GM12892 (cell line): ENCODE results near the gene HTRA2.
"Not testable (repeated sequence)": the region's sequence is repeated elsewhere in the genome, so short reads cannot be mapped to it uniquely, and the experiment has no call there.

Source experiments
- DNase-seq: peaks from one replicate; pipeline ENCODE4 v3.0.0; 2011; ENCODE audit not compliant: insufficient read length
- FAIRE-seq: peaks from 2 replicates; lab custom pipeline; 2011; peaks lifted over from hg19 to GRCh38; lab: Jason Lieb, UNC
- POLR2A ChIP-seq: IDR thresholded peaks from 2 replicates; pipeline ENCODE4 v1.6.1; 2011; ENCODE audit warnings: low read depth, low read length, control low read depth
- POLR2AphosphoS5 ChIP-seq: IDR thresholded peaks from 2 replicates; pipeline ENCODE4 v1.6.1; 2011; ENCODE audit warnings: low read depth, low read length, control low read depth
- TAF1 ChIP-seq: IDR thresholded peaks from 2 replicates; pipeline ENCODE4 v1.6.1; 2011; ENCODE audit warnings: low read depth, mild to moderate bottlenecking, control low read depth, low read length, borderline replicate concordance

The HTRA2 gene

GRCh38 chr2:74552914-74553811, 23.4 kb downstream of the HTRA2 start:
- TF ChIP-seq POLR2AphosphoS5 (0 out of 2 replicates have a peak, but pooled peaks have one; percentile 14), POLR2A (no peak)
- FAIRE-seq (peak; percentile 86), DNase-seq (no peak)

DNA sequence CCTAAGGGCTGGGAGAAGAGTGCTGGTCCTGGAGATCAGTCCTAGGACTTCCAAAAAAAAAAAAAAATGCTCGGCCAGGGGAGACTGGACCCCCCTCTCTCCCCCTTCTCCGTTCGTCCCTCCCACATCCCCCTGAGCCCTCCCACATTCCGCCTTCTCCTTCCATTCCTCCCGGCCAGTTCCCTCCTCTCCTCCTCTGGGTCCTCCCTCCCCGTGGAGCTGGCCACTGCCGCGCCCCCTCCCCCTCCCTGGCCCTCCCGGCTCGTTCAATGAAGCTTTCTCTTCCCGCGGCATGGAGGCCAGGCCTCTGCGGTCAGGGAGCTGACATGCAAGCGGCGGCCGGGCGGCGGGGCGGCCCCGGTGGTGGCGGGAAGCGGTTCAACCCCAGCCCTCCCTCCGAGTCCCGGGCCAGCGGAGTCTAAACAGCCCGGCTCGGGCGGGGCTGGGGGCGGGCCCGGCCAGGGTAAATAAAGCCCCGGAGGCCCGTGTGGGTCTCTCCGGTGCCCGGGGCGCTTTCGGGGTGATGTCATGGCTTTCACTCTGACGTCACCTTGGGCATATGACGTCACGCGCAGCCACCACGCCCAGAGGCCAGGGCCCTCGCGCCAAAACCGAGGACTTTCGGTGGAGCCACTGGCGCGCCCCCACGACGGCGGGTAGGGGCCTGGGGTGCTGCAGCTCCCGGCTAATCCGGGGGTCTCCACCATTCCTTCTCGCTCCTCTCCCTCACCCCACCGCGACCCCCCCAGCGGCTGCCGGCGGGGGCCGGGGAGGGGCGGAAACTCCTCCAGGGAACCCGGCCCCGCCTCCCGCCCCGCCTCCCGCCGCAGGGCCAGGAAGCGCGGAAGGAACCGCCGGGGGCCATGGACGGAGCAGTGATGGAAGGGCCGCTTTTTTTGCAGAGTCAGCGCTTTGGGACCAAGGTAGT, 24.4 kb downstream of the HTRA2 start, which contains the start of the genes DOK1 and LOXL3:
Gene DOK1 (plus strand): TSS at position 829 of the 928 bp plus-strand sequence. CDS start 35 bp downstream, at position 864.
Gene LOXL3 (minus strand): TSS at position 51 of the 928 bp plus-strand sequence. CDS start 1,308 bp downstream, outside the sequence.
- FAIRE-seq (peak; percentile 53), DNase-seq (peak; percentile 87)
- peak; percentile 35 for TF ChIP-seq POLR2A
- TF ChIP-seq TAF1, result no peak

GRCh38 chr2:74554820-74555531, 25.2 kb downstream of the HTRA2 start:
- FAIRE-seq, result peak; percentile 71
- DNase-seq, result no peak
- TF ChIP-seq POLR2A (no peak; the same call in 1 of the 2 replicates), TAF1 (no peak), POLR2AphosphoS5 (no peak)

- DNase-seq, result no peak
- no peak for FAIRE-seq
- TF ChIP-seq POLR2AphosphoS5, result no peak
- no peak for TF ChIP-seq TAF1
- TF ChIP-seq POLR2A, result no peak
These were observed 25.9 kb downstream of the HTRA2 start for GRCh38 chr2:74555610-74556103.

DNA sequence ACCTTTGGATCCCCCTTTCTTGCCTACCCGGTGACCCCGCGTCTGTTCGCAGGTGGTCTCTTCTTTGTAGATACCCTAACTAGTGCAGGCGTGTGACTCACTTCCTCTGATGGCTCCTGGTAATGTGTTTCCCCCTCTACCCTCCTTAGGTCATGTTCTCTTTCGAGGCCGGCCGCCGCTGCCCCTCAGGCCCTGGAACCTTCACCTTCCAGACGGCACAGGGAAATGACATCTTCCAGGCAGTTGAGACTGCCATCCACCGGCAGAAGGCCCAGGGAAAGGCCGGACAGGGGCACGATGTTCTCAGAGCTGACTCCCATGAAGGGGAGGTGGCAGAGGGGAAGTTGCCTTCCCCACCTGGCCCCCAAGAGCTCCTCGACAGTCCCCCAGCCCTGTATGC, 26.4 kb downstream of the HTRA2 start:
- FAIRE-seq (no peak), DNase-seq (no peak)
- TF ChIP-seq POLR2A (no peak), TAF1 (no peak), POLR2AphosphoS5 (no peak; the same call in 1 of the 2 replicates)

- DNase-seq (no peak), FAIRE-seq (no peak)
- TF ChIP-seq POLR2A (peak; percentile 41; the same call in 1 of the 2 replicates), POLR2AphosphoS5 (no peak; the same call in 1 of the 2 replicates)
These were observed 27.2 kb downstream of the HTRA2 start for GRCh38 chr2:74556831-74557370.

GRCh38 chr2:74558284-74559230, 28.8 kb downstream of the HTRA2 start:
- DNase-seq, result no peak
- no peak for FAIRE-seq
- TF ChIP-seq TAF1 (no peak), POLR2AphosphoS5 (peak; percentile 15; the same call in 1 of the 2 replicates), POLR2A (0 out of 2 replicates have a peak, but pooled peaks have one; percentile 21)

DNA sequence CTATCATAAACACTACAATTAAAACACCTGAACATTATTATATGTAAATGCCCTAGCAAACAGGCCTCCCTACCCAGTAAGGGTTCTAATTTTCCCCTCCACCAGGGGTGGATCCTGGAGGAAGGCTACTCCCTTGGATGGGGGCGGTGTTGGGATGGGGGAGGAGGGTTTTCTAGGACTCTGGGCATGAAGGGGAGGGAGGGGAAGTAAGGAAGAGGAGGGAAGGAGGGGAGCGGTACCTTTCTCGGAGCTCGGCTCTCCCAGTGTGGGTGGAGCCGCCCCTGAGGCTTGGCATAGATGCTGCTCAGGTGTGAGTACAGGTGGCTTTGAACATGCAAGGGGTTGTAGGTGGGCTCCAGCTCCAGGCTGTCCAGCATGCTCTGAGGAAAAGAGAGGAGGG, 30.2 kb downstream of the HTRA2 start:
- DNase-seq (no peak), FAIRE-seq (no peak)
- TF ChIP-seq POLR2AphosphoS5 (no peak), TAF1 (no peak), POLR2A (no peak)

GRCh38 chr2:74560591-74560990, 30.9 kb downstream of the HTRA2 start:
- FAIRE-seq, result no peak
- no peak for DNase-seq
- peak; percentile 12; the same call in 1 of the 2 replicates for TF ChIP-seq POLR2A
- no peak for TF ChIP-seq POLR2AphosphoS5
- no peak for TF ChIP-seq TAF1

- DNase-seq, result not testable (repeated sequence)
These were observed 31.3 kb downstream of the HTRA2 start for GRCh38 chr2:74561022-74561421.

More at GRCh38 chr2:74561022-74561421, 31.3 kb downstream of the HTRA2 start:
- not testable (repeated sequence) for FAIRE-seq
